ENCODE results near the gene RPS6KB2.
"Not testable (repeated sequence)": the region's sequence is repeated elsewhere in the genome, so short reads cannot be mapped to it uniquely, and the experiment has no call there.

The RPS6KB2 gene

DNA sequence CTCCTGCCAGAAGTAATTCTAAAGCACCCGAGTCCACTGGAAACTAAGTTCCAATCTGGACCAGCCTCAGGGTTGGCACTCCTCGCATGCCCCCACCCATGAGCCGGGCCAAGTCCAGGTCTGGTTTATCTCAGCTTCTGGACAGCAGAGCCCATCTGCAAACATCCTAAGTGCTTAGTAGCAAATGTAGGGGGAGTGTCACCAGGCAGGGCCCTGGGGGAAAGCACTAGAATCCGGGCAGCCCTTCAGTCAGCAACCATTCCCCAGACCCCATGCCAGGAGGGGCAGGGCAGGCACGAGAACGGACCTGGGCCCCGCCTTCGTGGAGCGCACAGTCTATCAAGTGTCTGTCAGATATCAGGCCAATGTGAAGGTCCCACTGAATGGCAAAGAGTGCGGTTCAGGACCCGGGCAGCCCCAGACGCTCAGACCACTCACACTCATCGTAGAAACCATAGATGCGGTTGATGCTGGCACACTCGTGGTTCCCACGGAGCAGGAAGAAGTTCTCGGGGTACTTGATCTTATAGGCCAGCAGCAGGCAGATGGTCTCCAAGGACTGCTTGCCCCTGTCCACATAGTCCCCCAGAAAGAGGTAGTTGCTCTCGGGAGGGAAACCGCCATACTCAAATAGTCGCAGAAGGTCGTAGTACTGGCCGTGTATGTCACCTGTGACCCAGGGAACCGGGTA lies 27.9 kb upstream of the RPS6KB2 start:
- Histone ChIP-seq H3K4me2 (peak overlapping the region; percentile 82; the same call in 1 of the 2 replicates), H3K9ac (peak overlapping the region; percentile 67; the same call in 1 of the 2 replicates), H3K27ac (no peak overlapping the region; the same call in 1 of the 2 replicates), H3K79me2 (ENCODE audit: insufficient read depth, low read depth) (peaks cover 13% of the 10 kb centered on the region), H3K4me3 (IDR thresholded peaks at IDR 0.05; ENCODE audit: insufficient read depth, low read depth, low read length) (no peak overlapping the region), H3K4me1 (ENCODE audit: low read depth, poor library complexity, severe bottlenecking) (peaks cover 7% of the 10 kb centered on the region), H3K36me3 (ENCODE audit: insufficient read depth) (no peaks in the 10 kb centered on the region), H3K27me3 (ENCODE audit: insufficient read depth, low read depth) (no peaks in the 10 kb centered on the region), H2AFZ (ENCODE audit: low read depth) (no peak overlapping the region), H4K20me1 (ENCODE audit: insufficient read depth) (no peaks in the 10 kb centered on the region)
- TF ChIP-seq, protein P1, sequence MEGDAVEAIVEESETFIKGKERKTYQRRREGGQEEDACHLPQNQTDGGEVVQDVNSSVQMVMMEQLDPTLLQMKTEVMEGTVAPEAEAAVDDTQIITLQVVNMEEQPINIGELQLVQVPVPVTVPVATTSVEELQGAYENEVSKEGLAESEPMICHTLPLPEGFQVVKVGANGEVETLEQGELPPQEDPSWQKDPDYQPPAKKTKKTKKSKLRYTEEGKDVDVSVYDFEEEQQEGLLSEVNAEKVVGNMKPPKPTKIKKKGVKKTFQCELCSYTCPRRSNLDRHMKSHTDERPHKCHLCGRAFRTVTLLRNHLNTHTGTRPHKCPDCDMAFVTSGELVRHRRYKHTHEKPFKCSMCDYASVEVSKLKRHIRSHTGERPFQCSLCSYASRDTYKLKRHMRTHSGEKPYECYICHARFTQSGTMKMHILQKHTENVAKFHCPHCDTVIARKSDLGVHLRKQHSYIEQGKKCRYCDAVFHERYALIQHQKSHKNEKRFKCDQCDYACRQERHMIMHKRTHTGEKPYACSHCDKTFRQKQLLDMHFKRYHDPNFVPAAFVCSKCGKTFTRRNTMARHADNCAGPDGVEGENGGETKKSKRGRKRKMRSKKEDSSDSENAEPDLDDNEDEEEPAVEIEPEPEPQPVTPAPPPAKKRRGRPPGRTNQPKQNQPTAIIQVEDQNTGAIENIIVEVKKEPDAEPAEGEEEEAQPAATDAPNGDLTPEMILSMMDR (conservative IDR thresholded peaks at IDR 0.05; ENCODE audit: low read depth, low read length), result no peak

DNA sequence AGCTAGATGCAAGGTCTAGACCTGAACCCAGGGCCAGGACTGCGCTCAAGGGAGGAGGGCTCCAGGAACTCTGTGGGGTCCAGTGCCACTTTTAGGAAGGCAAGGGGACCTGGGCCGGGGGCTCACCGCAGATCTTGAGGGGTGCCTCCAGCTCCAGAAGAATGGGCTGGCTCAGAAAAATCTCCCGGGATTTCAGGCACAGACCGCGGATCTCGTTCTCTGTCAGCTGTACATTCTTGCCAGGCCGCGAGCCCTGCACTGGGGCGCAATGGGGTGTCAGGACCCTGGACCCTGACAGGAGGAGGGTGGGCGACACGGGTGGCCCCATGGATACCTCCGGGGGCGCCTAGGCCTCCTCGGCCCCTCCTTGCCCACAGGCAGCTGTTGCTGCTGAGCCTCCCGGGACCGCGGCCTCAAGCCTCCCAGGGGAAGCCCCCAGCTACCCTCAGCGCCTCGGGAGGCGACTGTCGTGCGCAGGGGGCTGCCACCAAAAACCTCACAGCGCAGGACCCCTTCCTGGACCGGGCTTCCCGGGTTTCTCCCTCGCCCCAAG lies 27.3 kb upstream of the RPS6KB2 start:
- peak overlapping the region; percentile 67; the same call in 1 of the 2 replicates for H3K9ac ChIP-seq
- peaks cover 13% of the 10 kb centered on the region for H3K79me2 ChIP-seq (ENCODE audit: insufficient read depth, low read depth)
- H2AFZ ChIP-seq (ENCODE audit: low read depth), result peak overlapping the region; percentile 66; the same call in 1 of the 2 replicates
- H4K20me1 ChIP-seq (ENCODE audit: insufficient read depth), result no peaks in the 10 kb centered on the region
- TF ChIP-seq, protein P1 (conservative IDR thresholded peaks at IDR 0.05; ENCODE audit: low read depth, low read length), result no peak
- H3K4me2 ChIP-seq, result peak overlapping the region; percentile 82; the same call in 1 of the 2 replicates
- H3K4me3 ChIP-seq (IDR thresholded peaks at IDR 0.05; ENCODE audit: insufficient read depth, low read depth, low read length), result no peak overlapping the region
- no peaks in the 10 kb centered on the region for H3K27me3 ChIP-seq (ENCODE audit: insufficient read depth, low read depth)
- no peak overlapping the region; the same call in 1 of the 2 replicates for H3K27ac ChIP-seq
- H3K4me1 ChIP-seq (ENCODE audit: low read depth, poor library complexity, severe bottlenecking), result peaks cover 7% of the 10 kb centered on the region
- no peaks in the 10 kb centered on the region for H3K36me3 ChIP-seq (ENCODE audit: insufficient read depth)

DNA sequence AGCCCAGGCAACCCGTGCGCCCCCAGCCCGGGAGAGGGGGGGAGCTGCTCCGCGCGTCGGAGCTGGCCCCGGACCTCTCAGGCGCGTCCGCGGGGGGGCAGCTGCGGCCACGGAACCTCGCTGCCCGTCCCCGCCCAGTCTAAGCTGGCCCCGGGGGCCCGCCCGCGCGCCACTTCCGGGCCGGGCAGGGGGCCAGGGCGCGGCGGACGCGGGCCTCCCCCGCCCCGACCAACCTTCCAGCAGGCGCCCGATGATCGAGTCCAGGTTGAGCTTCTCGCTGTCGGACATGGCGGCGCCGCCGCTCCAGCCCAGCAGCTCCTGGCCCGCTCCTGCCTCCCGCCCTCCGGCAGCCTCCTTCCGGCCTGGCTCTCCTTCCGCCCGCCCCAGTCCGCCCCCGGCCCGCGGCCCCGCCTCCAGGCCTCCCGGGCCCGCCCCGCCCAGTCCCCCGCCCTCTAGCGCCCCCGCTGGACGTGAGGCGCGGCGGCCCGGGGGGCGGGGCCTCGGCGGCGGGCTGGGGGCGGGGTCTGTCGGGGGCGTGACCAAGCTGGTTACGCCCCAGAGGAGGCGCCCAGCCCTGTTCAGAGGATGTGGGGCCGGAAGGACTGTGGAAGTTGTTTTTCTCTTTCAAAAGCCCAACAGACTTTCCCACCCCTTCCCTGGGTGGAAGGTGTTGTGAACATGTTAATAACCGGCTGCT lies 26.7 kb upstream of the RPS6KB2 start, which contains the start of gene PPP1CA:
TSS of gene PPP1CA (minus strand) at position 364 of the 697 bp plus-strand sequence. CDS start at position 288, 76 bp downstream.
- H3K4me2 ChIP-seq, result peak within 1 kb of the TSS; percentile 99
- no peaks in the 10 kb centered on the region for H3K36me3 ChIP-seq (ENCODE audit: insufficient read depth)
- H2AFZ ChIP-seq (ENCODE audit: low read depth), result peak within 1 kb of the TSS; percentile 90

DNA sequence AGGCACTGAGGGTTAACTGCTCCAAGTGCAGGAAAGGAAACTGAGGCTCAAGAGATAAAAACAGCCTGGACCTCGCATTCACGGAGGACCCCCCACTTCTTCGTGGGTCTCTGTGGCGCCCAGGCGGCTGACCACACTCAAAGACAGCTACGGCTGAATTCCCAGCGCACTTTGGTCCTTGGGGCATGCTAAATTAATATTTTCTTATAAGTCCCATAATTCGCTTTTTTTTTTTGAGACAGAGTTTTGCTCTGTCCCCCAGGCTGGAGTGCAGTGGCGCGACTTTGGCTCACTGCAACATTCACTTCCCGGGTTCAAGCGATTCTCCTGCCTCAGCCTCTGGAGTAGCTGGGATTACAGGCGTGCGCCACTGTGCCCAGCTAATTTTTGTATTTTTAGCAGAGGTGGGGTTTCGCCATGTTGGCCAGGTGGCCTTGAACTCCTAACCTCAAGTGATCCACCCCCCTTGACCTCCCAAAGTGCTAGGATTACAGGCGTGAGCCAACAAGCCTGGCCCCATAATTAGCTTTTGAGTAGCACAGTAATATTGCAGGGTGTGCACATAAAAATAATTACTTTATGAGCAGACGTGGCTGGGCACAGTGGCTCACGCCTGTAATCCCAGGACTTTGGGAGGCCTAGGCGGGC lies 26.0 kb upstream of the RPS6KB2 start:
- Histone ChIP-seq H3K9ac (peak overlapping the region; percentile 63; the same call in 1 of the 2 replicates), H3K4me2 (peak overlapping the region; percentile 99), H2AFZ (ENCODE audit: low read depth) (peak overlapping the region; percentile 90), H3K79me2 (ENCODE audit: insufficient read depth, low read depth) (peaks cover 13% of the 10 kb centered on the region), H3K27ac (peak overlapping the region; percentile 62; the same call in 1 of the 2 replicates)
- H3K36me3 ChIP-seq (ENCODE audit: insufficient read depth); H4K20me1 ChIP-seq (ENCODE audit: insufficient read depth); H3K27me3 ChIP-seq (ENCODE audit: insufficient read depth, low read depth); H3K4me3 ChIP-seq (IDR thresholded peaks at IDR 0.05; ENCODE audit: insufficient read depth, low read depth, low read length); H3K4me1 ChIP-seq (ENCODE audit: low read depth, poor library complexity, severe bottlenecking): not testable (repeated sequence)

More for the DNA sequence above, 26.7 kb upstream of the RPS6KB2 start, which contains the start of gene PPP1CA:
- H3K9ac ChIP-seq, result peak within 1 kb of the TSS; percentile 67; the same call in 1 of the 2 replicates
- no peaks in the 10 kb centered on the region for H3K27me3 ChIP-seq (ENCODE audit: insufficient read depth, low read depth)
- H3K79me2 ChIP-seq (ENCODE audit: insufficient read depth, low read depth), result peaks cover 13% of the 10 kb centered on the region
- H4K20me1 ChIP-seq (ENCODE audit: insufficient read depth), result no peaks in the 10 kb centered on the region
- H3K4me1 ChIP-seq (ENCODE audit: low read depth, poor library complexity, severe bottlenecking), result peaks cover 7% of the 10 kb centered on the region
- peak within 1 kb of the TSS; percentile 62; the same call in 1 of the 2 replicates for H3K27ac ChIP-seq
- TF ChIP-seq, protein P1 (conservative IDR thresholded peaks at IDR 0.05; ENCODE audit: low read depth, low read length), result no peak
- no peak within 1 kb of the TSS for H3K4me3 ChIP-seq (IDR thresholded peaks at IDR 0.05; ENCODE audit: insufficient read depth, low read depth, low read length)

- H3K27ac ChIP-seq; H3K4me1 ChIP-seq (ENCODE audit: low read depth, poor library complexity, severe bottlenecking); H3K9ac ChIP-seq; H3K27me3 ChIP-seq (ENCODE audit: insufficient read depth, low read depth); H2AFZ ChIP-seq (ENCODE audit: low read depth); H3K4me2 ChIP-seq; H4K20me1 ChIP-seq (ENCODE audit: insufficient read depth); H3K4me3 ChIP-seq (IDR thresholded peaks at IDR 0.05; ENCODE audit: insufficient read depth, low read depth, low read length); H3K36me3 ChIP-seq (ENCODE audit: insufficient read depth): not testable (repeated sequence)
- peaks cover 13% of the 10 kb centered on the region for H3K79me2 ChIP-seq (ENCODE audit: insufficient read depth, low read depth)
Measured at GRCh38 chr11:67403085-67403484, 25.2 kb upstream of the RPS6KB2 start.
